ENCODE results near the gene STK32B. TPM values are rescaled to one million over a fixed set of nuclear protein-coding genes. Genes with fewer than 3 reads are reported as not detected.

STK32B gene
- total RNA-seq, 1 donor from 2014 or later: 3.5 TPM

- no peaks in the 10 kb centered on the region for H3K36me3 Mint-ChIP-seq (ENCODE audit: low read depth)
- H3K27me3 Mint-ChIP-seq (ENCODE audit: low read depth): no peaks in the 10 kb centered on the region
- no peak overlapping the region for H3K4me3 Mint-ChIP-seq
- peak overlapping the region; percentile 28 for H3K27ac Mint-ChIP-seq (ENCODE audit: unreplicated experiment)
- peaks cover 12% of the 10 kb centered on the region for H3K4me1 Mint-ChIP-seq
- DNase-seq (ENCODE audit: low read depth, low spot score): no peak
- TF ChIP-seq CTCF (conservative IDR thresholded peaks at IDR 0.05): no peak
- no peaks in the 10 kb centered on the region for H3K9me3 Mint-ChIP-seq
Observed at GRCh38 chr4:5036239-5036638, 15.0 kb upstream of the STK32B start.

GRCh38 chr4:5037553-5038551 lies 13.4 kb upstream of the STK32B start:
- TF ChIP-seq CTCF (conservative IDR thresholded peaks at IDR 0.05): no peak
- Mint-ChIP-seq H3K27ac (ENCODE audit: unreplicated experiment) (no peak overlapping the region), H3K9me3 (no peaks in the 10 kb centered on the region), H3K36me3 (ENCODE audit: low read depth) (no peaks in the 10 kb centered on the region), H3K4me1 (peaks cover 12% of the 10 kb centered on the region), H3K27me3 (ENCODE audit: low read depth) (no peaks in the 10 kb centered on the region), H3K4me3 (no peak overlapping the region)
- DNase-seq (ENCODE audit: low read depth, low spot score): no peak

GRCh38 chr4:5039800-5040199 lies 11.5 kb upstream of the STK32B start:
- no peak for TF ChIP-seq CTCF (conservative IDR thresholded peaks at IDR 0.05)
- peaks cover 7% of the 10 kb centered on the region for H3K27me3 Mint-ChIP-seq (ENCODE audit: low read depth)
- H3K27ac Mint-ChIP-seq (ENCODE audit: unreplicated experiment): no peak overlapping the region
- H3K4me3 Mint-ChIP-seq: no peak overlapping the region
- H3K36me3 Mint-ChIP-seq (ENCODE audit: low read depth): no peaks in the 10 kb centered on the region
- no peak for DNase-seq (ENCODE audit: low read depth, low spot score)
- no peaks in the 10 kb centered on the region for H3K9me3 Mint-ChIP-seq
- H3K4me1 Mint-ChIP-seq: peaks cover 4% of the 10 kb centered on the region

GRCh38 chr4:5040856-5041620 lies 10.2 kb upstream of the STK32B start:
- peaks cover 12% of the 10 kb centered on the region for H3K27me3 Mint-ChIP-seq (ENCODE audit: low read depth)
- no peak overlapping the region for H3K4me3 Mint-ChIP-seq
- no peaks in the 10 kb centered on the region for H3K9me3 Mint-ChIP-seq
- H3K4me1 Mint-ChIP-seq: peaks cover 2% of the 10 kb centered on the region
- no peaks in the 10 kb centered on the region for H3K36me3 Mint-ChIP-seq (ENCODE audit: low read depth)
- TF ChIP-seq CTCF (conservative IDR thresholded peaks at IDR 0.05): no peak
- no peak overlapping the region for H3K27ac Mint-ChIP-seq (ENCODE audit: unreplicated experiment)
- DNase-seq (ENCODE audit: low read depth, low spot score): no peak

- TF ChIP-seq CTCF (conservative IDR thresholded peaks at IDR 0.05): no peak
- Mint-ChIP-seq H3K36me3 (ENCODE audit: low read depth) (no peaks in the 10 kb centered on the region), H3K9me3 (peaks cover 2% of the 10 kb centered on the region), H3K27me3 (ENCODE audit: low read depth) (peaks cover 12% of the 10 kb centered on the region), H3K4me3 (no peak overlapping the region), H3K4me1 (no peaks in the 10 kb centered on the region), H3K27ac (ENCODE audit: unreplicated experiment) (no peak overlapping the region)
- no peak for DNase-seq (ENCODE audit: low read depth, low spot score)
Observed at GRCh38 chr4:5041699-5042098, 9.6 kb upstream of the STK32B start.

Measured in neural crest cell (in vitro differentiated cells).